ENCODE results near the gene KCP. TPM values are rescaled to one million over a fixed set of nuclear protein-coding genes. Genes with fewer than 3 reads are reported as not detected.

KCP gene
- polyA plus RNA-seq, 1 donor from 2014 or later: 0.31 TPM

DNA sequence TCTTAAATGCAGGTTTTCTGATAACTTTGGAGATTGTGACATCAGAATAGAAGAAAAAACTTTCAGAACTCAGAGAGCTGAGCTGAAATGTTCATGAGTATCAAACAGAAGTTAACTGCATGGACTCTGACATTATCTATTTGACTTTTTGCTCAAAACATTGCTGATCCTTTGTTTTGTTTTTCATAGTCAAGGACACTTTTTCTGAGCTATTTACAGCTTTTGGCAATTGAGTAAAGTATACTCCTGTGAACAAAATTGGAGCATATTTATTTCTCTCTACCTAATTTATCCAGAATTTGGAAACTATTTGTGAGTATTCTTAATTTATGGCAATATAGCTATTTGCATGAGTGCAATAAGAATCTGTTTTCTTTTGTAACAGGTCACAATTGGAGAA is 11.1 kb downstream of the KCP start:
- Histone ChIP-seq H3K27me3 (ENCODE audit: insufficient read depth, low read depth, low read length) (no peaks in the 10 kb centered on the region), H3K27ac (ENCODE audit: low read length) (no peak overlapping the region), H3K9me2 (ENCODE audit: insufficient read depth, low read length) (no peaks in the 10 kb centered on the region), H3K4me3 (ENCODE audit: low read length) (no peak overlapping the region), H3K36me3 (ENCODE audit: insufficient read depth, low read length) (no peaks in the 10 kb centered on the region), H3F3A (ENCODE audit: insufficient read depth, low read length, poor library complexity, severe bottlenecking) (no peaks in the 10 kb centered on the region), H4K20me1 (ENCODE audit: insufficient read depth) (no peaks in the 10 kb centered on the region), H2AFZ (ENCODE audit: low read depth, low read length) (no peak overlapping the region), H3K79me2 (replicated peaks; ENCODE audit: insufficient read depth, low read length) (no peaks in the 10 kb centered on the region), H3K9me3 (ENCODE audit: low read length) (no peaks in the 10 kb centered on the region), H3K9ac (ENCODE audit: low read length) (no peak overlapping the region), H3K4me2 (ENCODE audit: low read length) (no peak overlapping the region)
- TF ChIP-seq EP300 (conservative IDR thresholded peaks at IDR 0.05; ENCODE audit: poor library complexity, severe bottlenecking) (no peak), TAF1 (IDR thresholded peaks at IDR 0.05; ENCODE audit: low read depth) (no peak), RAD21 (conservative IDR thresholded peaks at IDR 0.05) (no peak), MXI1 (conservative IDR thresholded peaks at IDR 0.05; ENCODE audit: poor library complexity, severe bottlenecking) (no peak), SMC3 (conservative IDR thresholded peaks at IDR 0.05; ENCODE audit: poor library complexity) (no peak), CTCF (IDR thresholded peaks at IDR 0.05; ENCODE audit: poor library complexity, severe bottlenecking) (no peak), POLR2AphosphoS5 (IDR thresholded peaks at IDR 0.05) (no peak)

DNA sequence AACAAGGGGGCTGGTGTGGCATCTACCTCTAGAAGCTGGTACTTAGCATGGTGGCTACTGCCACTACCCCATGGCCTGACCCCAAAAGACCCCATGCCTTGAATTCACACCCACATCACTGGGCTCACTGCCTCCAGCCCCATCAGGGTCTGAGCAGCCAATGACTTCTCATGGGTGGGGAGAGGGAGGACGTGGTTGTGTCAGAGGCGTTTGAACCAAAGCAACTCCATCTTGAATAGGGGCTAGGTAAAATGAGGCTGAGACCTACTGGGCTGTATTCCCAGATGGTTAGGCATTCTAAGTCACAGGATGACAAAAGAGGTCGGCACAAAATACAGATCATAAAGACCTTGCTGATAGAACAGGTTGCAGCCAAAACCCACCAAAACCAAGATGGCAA is 15.2 kb downstream of the KCP start:
- Histone ChIP-seq H3K79me2 (replicated peaks; ENCODE audit: insufficient read depth, low read length) (no peaks in the 10 kb centered on the region), H2AFZ (ENCODE audit: low read depth, low read length) (no peak overlapping the region), H3K4me2 (ENCODE audit: low read length) (no peak overlapping the region), H3K9me3 (ENCODE audit: low read length) (no peaks in the 10 kb centered on the region), H3K9ac (ENCODE audit: low read length) (no peak overlapping the region), H3K27ac (ENCODE audit: low read length) (no peak overlapping the region), H3K9me2 (ENCODE audit: insufficient read depth, low read length) (no peaks in the 10 kb centered on the region), H3K27me3 (ENCODE audit: insufficient read depth, low read depth, low read length) (peaks cover 13% of the 10 kb centered on the region), H3K4me3 (ENCODE audit: low read length) (no peak overlapping the region), H4K20me1 (ENCODE audit: insufficient read depth) (no peaks in the 10 kb centered on the region), H3K36me3 (ENCODE audit: insufficient read depth, low read length) (no peaks in the 10 kb centered on the region), H3F3A (ENCODE audit: insufficient read depth, low read length, poor library complexity, severe bottlenecking) (no peaks in the 10 kb centered on the region)
- TF ChIP-seq POLR2AphosphoS5 (IDR thresholded peaks at IDR 0.05): no peak
- TF ChIP-seq EZH2 (IDR thresholded peaks at IDR 0.05; ENCODE audit: borderline replicate concordance, insufficient read depth, low read length, poor library complexity, severe bottlenecking): no peak
- no peak for TF ChIP-seq CTCF (IDR thresholded peaks at IDR 0.05; ENCODE audit: poor library complexity, severe bottlenecking)
- TF ChIP-seq MXI1 (conservative IDR thresholded peaks at IDR 0.05; ENCODE audit: poor library complexity, severe bottlenecking): no peak
- no peak for TF ChIP-seq EP300 (conservative IDR thresholded peaks at IDR 0.05; ENCODE audit: poor library complexity, severe bottlenecking)
- TF ChIP-seq SMC3 (conservative IDR thresholded peaks at IDR 0.05; ENCODE audit: poor library complexity): no peak
- no peak for TF ChIP-seq RAD21 (conservative IDR thresholded peaks at IDR 0.05)
- TF ChIP-seq TAF1 (IDR thresholded peaks at IDR 0.05; ENCODE audit: low read depth): no peak

DNA sequence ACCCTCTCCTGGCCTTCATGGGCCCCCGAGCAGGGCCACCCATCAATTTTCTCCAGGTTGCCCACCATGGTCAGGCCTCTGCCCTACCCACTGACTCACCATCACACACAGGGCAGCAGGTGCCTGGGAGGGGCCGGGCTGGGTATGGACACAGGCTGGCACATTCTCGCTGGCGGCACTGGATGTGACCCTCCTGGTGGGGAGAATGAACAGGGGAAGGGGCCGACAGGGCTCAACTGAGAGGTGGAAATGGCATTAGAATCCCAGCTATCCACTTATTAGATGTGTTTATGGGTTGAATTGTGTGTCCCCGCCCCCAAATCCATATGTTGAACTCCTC is 16.4 kb downstream of the KCP start:
- Histone ChIP-seq H3K27me3 (ENCODE audit: insufficient read depth, low read depth, low read length) (peaks cover 25% of the 10 kb centered on the region), H4K20me1 (ENCODE audit: insufficient read depth) (no peaks in the 10 kb centered on the region)

More for the DNA sequence above, 16.4 kb downstream of the KCP start:
- Histone ChIP-seq H3F3A (ENCODE audit: insufficient read depth, low read length, poor library complexity, severe bottlenecking) (no peaks in the 10 kb centered on the region), H3K27ac (ENCODE audit: low read length) (no peak overlapping the region), H3K4me2 (ENCODE audit: low read length) (no peak overlapping the region), H3K4me3 (ENCODE audit: low read length) (no peak overlapping the region), H3K9ac (ENCODE audit: low read length) (no peak overlapping the region), H3K79me2 (replicated peaks; ENCODE audit: insufficient read depth, low read length) (no peaks in the 10 kb centered on the region), H3K9me3 (ENCODE audit: low read length) (no peaks in the 10 kb centered on the region), H3K36me3 (ENCODE audit: insufficient read depth, low read length) (no peaks in the 10 kb centered on the region), H3K9me2 (ENCODE audit: insufficient read depth, low read length) (no peaks in the 10 kb centered on the region), H2AFZ (ENCODE audit: low read depth, low read length) (no peak overlapping the region)
- TF ChIP-seq EP300 (conservative IDR thresholded peaks at IDR 0.05; ENCODE audit: poor library complexity, severe bottlenecking) (no peak), TAF1 (IDR thresholded peaks at IDR 0.05; ENCODE audit: low read depth) (no peak), EZH2 (IDR thresholded peaks at IDR 0.05; ENCODE audit: borderline replicate concordance, insufficient read depth, low read length, poor library complexity, severe bottlenecking) (no peak), MXI1 (conservative IDR thresholded peaks at IDR 0.05; ENCODE audit: poor library complexity, severe bottlenecking) (no peak), REST (IDR thresholded peaks at IDR 0.05; ENCODE audit: borderline replicate concordance) (no peak), RAD21 (conservative IDR thresholded peaks at IDR 0.05) (no peak), CTCF (IDR thresholded peaks at IDR 0.05; ENCODE audit: poor library complexity, severe bottlenecking) (no peak), SMC3 (conservative IDR thresholded peaks at IDR 0.05; ENCODE audit: poor library complexity) (no peak), POLR2AphosphoS5 (IDR thresholded peaks at IDR 0.05) (no peak)
